ENCODE results near the gene FNIP2.
"Not testable (repeated sequence)": the region's sequence is repeated elsewhere in the genome, so short reads cannot be mapped to it uniquely, and the experiment has no call there.

FNIP2 gene

GRCh38 chr4:158946825-158947224 lies 178.0 kb downstream of the FNIP2 start:
- no peaks in the 10 kb centered on the region for H3K27me3 ChIP-seq (ENCODE audit: insufficient read depth, insufficient read length)
- DNase-seq (ENCODE audit: low read depth, low spot score): no peak
- no peak overlapping the region for H3K9ac ChIP-seq (ENCODE audit: insufficient read length, low read depth)
- H3K36me3 ChIP-seq (ENCODE audit: insufficient read depth, insufficient read length, low read length): no peaks in the 10 kb centered on the region
- H3K4me3 ChIP-seq (ENCODE audit: insufficient read length, low read depth): no peak overlapping the region
- no peaks in the 10 kb centered on the region for H3K4me1 ChIP-seq (ENCODE audit: insufficient read depth, insufficient read length)
- TF ChIP-seq SUZ12 (IDR thresholded peaks at IDR 0.05; ENCODE audit: extremely low read depth, insufficient read depth, insufficient read length) (no peak), YY1 (IDR thresholded peaks at IDR 0.05; ENCODE audit: insufficient read depth, insufficient read length) (no peak)
- no peaks in the 10 kb centered on the region for H3K9me3 ChIP-seq (ENCODE audit: insufficient read depth, low read length)

- H3K27me3 ChIP-seq (ENCODE audit: insufficient read depth, insufficient read length): no peaks in the 10 kb centered on the region
These were observed 179.2 kb downstream of the FNIP2 start for GRCh38 chr4:158948071-158948470.

GRCh38 chr4:158949099-158949498 lies 180.3 kb downstream of the FNIP2 start:
- Histone ChIP-seq H3K4me1 (ENCODE audit: insufficient read depth, insufficient read length) (no peaks in the 10 kb centered on the region), H3K9ac (ENCODE audit: insufficient read length, low read depth) (no peak overlapping the region), H3K9me3 (ENCODE audit: insufficient read depth, low read length) (no peaks in the 10 kb centered on the region), H3K27me3 (ENCODE audit: insufficient read depth, insufficient read length) (no peaks in the 10 kb centered on the region), H3K4me3 (ENCODE audit: insufficient read length, low read depth) (no peak overlapping the region), H3K36me3 (ENCODE audit: insufficient read depth, insufficient read length, low read length) (no peaks in the 10 kb centered on the region)
- no peak for DNase-seq (ENCODE audit: low read depth, low spot score)
- TF ChIP-seq YY1 (IDR thresholded peaks at IDR 0.05; ENCODE audit: insufficient read depth, insufficient read length) (no peak), ZNF274 (IDR thresholded peaks at IDR 0.05; ENCODE audit: low read depth, low read length) (no peak), SUZ12 (IDR thresholded peaks at IDR 0.05; ENCODE audit: extremely low read depth, insufficient read depth, insufficient read length) (no peak)

More at GRCh38 chr4:158948071-158948470, 179.2 kb downstream of the FNIP2 start:
- Histone ChIP-seq H3K9me3 (ENCODE audit: insufficient read depth, low read length) (no peaks in the 10 kb centered on the region), H3K4me1 (ENCODE audit: insufficient read depth, insufficient read length) (no peaks in the 10 kb centered on the region), H3K36me3 (ENCODE audit: insufficient read depth, insufficient read length, low read length) (no peaks in the 10 kb centered on the region), H3K4me3 (ENCODE audit: insufficient read length, low read depth) (no peak overlapping the region), H3K9ac (ENCODE audit: insufficient read length, low read depth) (no peak overlapping the region)
- TF ChIP-seq SUZ12 (IDR thresholded peaks at IDR 0.05; ENCODE audit: extremely low read depth, insufficient read depth, insufficient read length) (no peak), ZNF274 (IDR thresholded peaks at IDR 0.05; ENCODE audit: low read depth, low read length) (no peak), YY1 (IDR thresholded peaks at IDR 0.05; ENCODE audit: insufficient read depth, insufficient read length) (no peak)
- no peak for DNase-seq (ENCODE audit: low read depth, low spot score)

DNA sequence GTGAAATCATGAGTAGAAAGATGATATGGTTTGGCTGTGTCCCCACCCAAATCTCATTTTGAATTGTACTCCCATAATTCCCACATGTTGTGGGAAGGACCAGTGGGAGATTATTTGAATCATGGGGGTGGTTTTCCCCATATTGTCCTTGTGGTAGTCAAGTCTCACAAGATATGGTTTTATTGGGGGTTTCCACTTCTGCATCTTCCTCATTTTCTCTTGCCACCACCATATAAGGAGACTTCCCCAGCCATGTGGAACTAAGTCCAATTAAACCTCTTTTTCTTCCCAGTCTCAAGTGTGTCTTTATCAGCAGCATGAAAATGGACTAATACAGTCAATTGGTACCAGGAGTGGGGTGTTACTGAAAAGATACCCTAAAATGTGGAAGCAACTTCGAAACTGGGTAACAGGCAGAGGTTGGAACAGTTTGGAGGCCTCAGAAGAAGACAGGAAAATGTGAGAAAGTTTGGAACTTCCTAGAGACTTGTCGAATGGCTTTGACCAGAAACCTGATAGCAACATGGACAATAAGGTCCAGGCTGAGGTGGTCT lies 183.5 kb downstream of the FNIP2 start:
- not testable (repeated sequence) for H3K36me3 ChIP-seq (ENCODE audit: insufficient read depth, insufficient read length, low read length); DNase-seq (ENCODE audit: low read depth, low spot score); H3K9me3 ChIP-seq (ENCODE audit: insufficient read depth, low read length); H3K4me1 ChIP-seq (ENCODE audit: insufficient read depth, insufficient read length); H3K27me3 ChIP-seq (ENCODE audit: insufficient read depth, insufficient read length); H3K4me3 ChIP-seq (ENCODE audit: insufficient read length, low read depth); H3K9ac ChIP-seq (ENCODE audit: insufficient read length, low read depth)

GRCh38 chr4:158956345-158956744 lies 187.5 kb downstream of the FNIP2 start:
- H3K4me3 ChIP-seq (ENCODE audit: insufficient read length, low read depth); DNase-seq (ENCODE audit: low read depth, low spot score); H3K9me3 ChIP-seq (ENCODE audit: insufficient read depth, low read length); H3K9ac ChIP-seq (ENCODE audit: insufficient read length, low read depth); H3K27me3 ChIP-seq (ENCODE audit: insufficient read depth, insufficient read length); H3K4me1 ChIP-seq (ENCODE audit: insufficient read depth, insufficient read length); H3K36me3 ChIP-seq (ENCODE audit: insufficient read depth, insufficient read length, low read length): not testable (repeated sequence)

DNA sequence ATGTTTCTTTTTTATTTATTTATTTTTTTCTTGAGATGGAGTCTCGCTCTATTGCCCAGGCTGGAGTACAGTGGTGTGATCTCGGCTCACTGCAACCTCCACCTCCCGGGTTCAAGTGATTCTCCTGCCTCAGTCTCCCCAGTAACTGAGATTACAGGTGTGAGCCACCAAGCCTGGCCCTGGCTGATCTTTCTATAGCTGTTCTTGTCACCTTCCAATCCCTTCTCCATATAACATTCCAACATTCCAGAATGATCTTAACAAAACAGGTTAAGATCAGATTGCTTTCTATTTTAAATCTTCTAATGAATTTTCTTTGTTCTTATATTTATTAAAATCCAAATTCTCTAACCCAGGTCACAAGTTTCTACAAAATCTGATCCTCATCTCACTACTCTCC lies 188.1 kb downstream of the FNIP2 start:
- not testable (repeated sequence) for DNase-seq (ENCODE audit: low read depth, low spot score); H3K4me1 ChIP-seq (ENCODE audit: insufficient read depth, insufficient read length); H3K36me3 ChIP-seq (ENCODE audit: insufficient read depth, insufficient read length, low read length); H3K27me3 ChIP-seq (ENCODE audit: insufficient read depth, insufficient read length); H3K4me3 ChIP-seq (ENCODE audit: insufficient read length, low read depth); H3K9me3 ChIP-seq (ENCODE audit: insufficient read depth, low read length); H3K9ac ChIP-seq (ENCODE audit: insufficient read length, low read depth)
